Right lobe of liver (tissue), 4 donors: ENCODE data around the gene RNF44.

ENCODE experiments used
- POLR2A ChIP-seq: fragments of 450-650 bp; IDR thresholded peaks from one replicate; pipeline ENCODE4 v1.6.1; 2017; ENCODE audit warnings: antibody characterized with exemption, mild to moderate bottlenecking
- TF ChIP-seq, protein P1 (sequence below), 4 donors: fragments of 200-600 bp in 3 of 4; fragments of 450-650 bp in 1 of 4; IDR thresholded peaks; one replicate each; pipeline versions ENCODE4 v1.5.1 to v1.8.0; 2016 to 2022; ENCODE audit warnings: antibody characterized with exemption in 4 of 4, mild to moderate bottlenecking in 2 of 4
- donor health status: DM: no; HTN: no; CAD: no.
- donor health status: DM: no; HTN: no; CAD: no.
- donor health status: DM: no; HTN: yes; CAD: no.

DNA sequence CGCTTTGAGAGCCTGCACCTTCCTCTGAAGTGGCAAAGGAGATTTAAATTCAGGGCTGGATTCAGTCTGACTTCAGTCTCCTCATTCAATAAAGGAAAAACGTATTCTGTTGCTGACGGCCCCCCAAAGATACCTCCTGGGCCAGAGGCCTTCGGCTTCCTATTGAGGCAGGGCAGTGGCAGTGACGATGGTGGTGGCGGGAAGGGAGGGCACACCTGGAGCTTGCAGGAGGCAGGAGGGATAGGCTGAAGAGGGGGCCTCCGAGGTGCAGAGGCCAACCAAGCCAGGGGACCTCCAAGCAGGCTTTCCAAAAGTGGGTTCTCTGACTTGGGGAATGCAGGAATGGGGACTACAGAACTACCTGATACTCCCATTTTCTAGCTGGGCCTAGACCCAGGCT, 15.9 kb downstream of the RNF44 start:
- TF ChIP-seq, protein P1, sequence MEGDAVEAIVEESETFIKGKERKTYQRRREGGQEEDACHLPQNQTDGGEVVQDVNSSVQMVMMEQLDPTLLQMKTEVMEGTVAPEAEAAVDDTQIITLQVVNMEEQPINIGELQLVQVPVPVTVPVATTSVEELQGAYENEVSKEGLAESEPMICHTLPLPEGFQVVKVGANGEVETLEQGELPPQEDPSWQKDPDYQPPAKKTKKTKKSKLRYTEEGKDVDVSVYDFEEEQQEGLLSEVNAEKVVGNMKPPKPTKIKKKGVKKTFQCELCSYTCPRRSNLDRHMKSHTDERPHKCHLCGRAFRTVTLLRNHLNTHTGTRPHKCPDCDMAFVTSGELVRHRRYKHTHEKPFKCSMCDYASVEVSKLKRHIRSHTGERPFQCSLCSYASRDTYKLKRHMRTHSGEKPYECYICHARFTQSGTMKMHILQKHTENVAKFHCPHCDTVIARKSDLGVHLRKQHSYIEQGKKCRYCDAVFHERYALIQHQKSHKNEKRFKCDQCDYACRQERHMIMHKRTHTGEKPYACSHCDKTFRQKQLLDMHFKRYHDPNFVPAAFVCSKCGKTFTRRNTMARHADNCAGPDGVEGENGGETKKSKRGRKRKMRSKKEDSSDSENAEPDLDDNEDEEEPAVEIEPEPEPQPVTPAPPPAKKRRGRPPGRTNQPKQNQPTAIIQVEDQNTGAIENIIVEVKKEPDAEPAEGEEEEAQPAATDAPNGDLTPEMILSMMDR (IDR thresholded peaks at IDR 0.05) = no peak
- TF ChIP-seq POLR2A = no peak
